ENCODE results near the gene FOXK1.
"Not testable (repeated sequence)": the region's sequence is repeated elsewhere in the genome, so short reads cannot be mapped to it uniquely, and the experiment has no call there.

FOXK1 gene

GRCh38 chr7:4667776-4668509 lies 14.2 kb upstream of the FOXK1 start:
- no peak for DNase-seq

DNA sequence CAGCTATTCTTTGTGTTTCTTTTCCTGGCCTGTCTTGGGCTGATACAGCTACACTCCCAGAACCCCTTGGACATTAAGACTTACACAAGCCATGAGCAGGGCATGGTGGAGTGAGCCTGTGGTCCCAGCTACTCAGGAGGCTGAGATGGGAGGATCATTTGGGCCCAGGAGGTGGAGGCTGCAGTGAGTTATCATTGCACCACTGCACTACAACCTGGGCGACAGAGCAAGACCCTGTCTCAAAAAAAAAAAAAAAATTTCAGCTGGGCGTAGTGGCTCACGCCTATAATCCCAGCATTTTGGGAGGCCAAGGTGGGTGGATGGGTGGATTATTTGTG lies 13.6 kb upstream of the FOXK1 start:
- DNase-seq, result no peak

- DNase-seq, result no peak
These were observed 11.3 kb upstream of the FOXK1 start for GRCh38 chr7:4670791-4671190.

DNA sequence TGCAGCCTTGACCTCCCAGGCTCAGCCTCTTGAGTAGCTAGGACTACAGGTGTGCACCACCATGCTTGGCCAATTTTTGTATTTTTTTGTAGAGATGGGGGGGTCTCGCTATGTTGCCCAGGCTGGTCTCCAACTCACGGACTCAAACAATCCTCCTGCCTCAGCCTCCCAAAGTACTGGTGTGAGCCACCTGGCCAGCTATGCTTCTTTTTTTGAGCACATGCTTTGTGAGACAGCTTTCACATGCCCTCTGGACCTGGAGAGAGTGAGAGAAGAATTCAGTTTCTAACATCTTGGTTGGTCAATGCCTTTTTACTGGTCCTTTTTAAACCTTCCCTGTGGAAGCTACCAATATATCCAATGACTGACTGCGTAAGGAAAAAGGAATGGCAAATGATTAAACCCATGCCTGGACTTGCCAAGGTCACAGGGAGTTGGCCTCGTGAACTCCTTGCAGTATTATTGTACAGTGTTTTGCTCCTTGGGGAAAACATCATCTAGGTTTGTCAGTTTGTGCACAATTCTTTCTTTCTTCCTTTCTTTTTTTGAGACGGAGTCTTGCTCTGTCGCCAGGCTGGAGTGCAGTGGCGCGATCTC lies 6.2 kb upstream of the FOXK1 start:
- DNase-seq, result no peak

DNA sequence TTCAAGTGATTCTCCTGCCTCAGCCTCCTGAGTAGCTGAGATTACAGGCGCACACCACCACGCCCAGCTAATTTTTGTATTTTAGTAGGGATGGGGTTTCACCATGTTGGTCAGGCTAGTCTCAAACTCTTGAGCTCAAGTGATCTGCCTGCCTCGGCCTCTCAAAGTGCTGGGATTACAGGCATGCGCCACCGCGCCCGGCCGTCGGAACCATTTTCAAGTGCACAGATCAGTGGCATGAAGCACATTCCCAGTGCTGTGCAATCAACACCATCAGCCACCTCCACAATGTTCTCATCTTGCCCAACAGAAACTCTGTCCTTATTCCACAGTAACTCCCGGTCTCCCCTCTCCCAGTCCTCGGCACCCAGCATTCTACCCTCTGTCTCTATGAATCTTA lies 4.6 kb upstream of the FOXK1 start:
- DNase-seq, result not testable (repeated sequence)

- peak; percentile 3 for DNase-seq
These were observed 760 bp upstream of the FOXK1 start for GRCh38 chr7:4681218-4681851.

- DNase-seq, result peak; percentile 41
These were observed 537 bp downstream of the FOXK1 start for GRCh38 chr7:4682621-4683042.

DNA sequence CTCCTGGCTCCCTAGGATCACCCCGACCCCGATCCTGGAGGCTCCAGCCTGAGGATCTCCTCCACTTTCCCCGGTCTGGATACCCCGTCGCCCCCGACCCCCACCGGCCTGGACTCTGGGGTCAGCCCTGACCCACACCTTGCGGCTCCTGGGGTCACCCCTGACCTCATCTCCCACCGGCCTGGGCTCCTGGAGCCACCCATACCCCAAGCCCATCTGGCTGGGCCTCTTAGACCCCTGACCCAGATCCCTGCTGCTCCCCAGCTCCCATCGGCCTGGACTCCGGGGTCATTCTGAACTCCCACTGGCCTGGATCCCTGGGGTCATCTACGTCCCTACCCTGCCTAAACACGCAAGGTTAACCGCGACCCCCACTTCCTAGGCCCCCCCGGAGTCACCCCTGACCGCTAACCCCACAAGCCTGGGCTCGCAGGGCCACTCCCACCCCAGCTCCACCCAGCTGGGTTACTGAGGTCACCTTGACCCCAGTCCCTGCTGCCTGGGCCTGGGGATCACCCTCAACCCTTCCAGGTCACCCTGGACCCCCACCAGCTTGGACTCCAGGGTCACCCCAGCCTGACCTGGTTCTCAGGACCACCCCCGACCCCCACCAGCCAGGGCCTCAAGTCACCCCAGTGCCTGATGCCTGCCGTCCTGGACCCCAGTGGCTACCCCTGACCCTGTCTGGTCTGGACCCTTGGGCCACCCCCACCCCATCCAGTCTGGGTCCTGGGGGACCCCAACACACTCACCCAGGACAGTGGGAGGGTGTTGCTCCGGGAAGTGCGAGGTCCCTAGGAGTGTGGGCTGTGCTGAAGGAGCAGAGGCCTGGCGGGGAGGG lies 1.2 kb downstream of the FOXK1 start:
- DNase-seq, result no peak

DNA sequence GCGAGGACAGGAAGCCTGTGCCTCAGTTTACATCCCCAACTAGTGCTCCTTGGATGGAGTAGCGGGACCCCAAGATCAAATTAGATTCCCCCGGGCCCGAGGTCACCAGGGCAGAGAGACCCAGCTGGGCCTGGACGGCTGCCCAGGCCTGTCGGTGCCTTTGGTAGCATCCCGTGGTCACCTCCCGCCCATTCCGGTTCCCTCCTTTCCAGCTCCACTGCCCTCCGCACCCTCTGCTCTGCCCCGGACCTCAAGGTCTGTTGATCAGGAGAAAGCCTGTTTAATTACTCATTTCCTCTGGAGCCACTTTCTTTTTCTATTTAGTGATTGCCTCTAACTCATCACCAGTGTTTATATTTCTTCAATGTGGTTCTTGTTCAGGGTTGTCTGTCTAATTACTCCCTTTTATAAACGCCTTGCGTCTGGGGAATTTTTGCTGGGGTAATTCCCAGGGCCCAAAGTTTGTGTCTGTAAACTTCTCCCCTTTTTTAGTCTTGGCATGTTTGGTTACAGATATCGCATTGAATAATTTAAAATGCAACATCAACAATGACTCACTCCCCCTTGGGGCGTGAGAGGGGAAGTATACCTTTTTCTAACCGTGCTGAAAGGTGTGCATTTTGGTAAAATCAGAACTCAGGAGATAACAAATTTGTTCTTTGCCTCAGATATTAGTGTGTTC lies 1.9 kb downstream of the FOXK1 start:
- DNase-seq, result peak; percentile 52

DNA sequence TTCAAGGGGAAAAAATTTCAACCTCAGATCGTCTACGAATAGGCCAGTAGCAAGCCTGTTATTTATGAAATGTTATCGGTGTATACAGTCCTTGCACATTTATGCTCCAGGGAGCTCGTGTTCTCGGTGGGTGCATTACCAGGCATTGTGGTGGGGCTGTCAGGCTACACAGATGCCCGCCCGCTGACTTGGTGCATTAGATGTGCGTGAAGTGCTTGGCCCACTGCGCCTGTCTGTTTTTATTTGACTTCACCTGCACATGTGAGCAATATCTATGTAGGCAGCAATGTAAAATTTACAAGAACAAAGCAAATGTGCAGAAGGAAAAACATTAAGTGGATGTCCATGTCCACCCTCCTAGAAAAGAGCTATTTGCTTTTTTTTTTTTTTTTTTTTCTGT lies 2.8 kb downstream of the FOXK1 start:
- no peak for DNase-seq

- not testable (repeated sequence) for DNase-seq
These were observed 3.6 kb downstream of the FOXK1 start for GRCh38 chr7:4685676-4686075.

DNA sequence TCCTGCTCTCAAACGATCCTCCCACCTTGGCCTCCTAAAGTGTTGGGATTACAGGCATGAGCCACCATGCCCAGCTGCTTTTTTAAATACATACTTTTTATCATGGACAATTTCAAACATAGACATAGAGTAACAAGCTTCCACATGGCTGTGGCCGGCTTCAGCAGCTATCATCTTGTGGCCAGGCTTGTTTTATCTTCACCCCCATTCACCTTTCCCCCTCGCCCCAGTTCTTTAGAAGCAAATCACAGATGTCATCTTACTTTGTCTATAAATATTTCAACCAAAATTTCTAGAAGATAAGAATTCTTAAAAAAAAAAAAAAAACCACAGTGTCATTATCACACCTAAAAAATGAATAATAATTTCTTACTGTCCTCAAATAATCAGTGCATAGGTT lies 5.9 kb downstream of the FOXK1 start:
- DNase-seq, result no peak

DNA sequence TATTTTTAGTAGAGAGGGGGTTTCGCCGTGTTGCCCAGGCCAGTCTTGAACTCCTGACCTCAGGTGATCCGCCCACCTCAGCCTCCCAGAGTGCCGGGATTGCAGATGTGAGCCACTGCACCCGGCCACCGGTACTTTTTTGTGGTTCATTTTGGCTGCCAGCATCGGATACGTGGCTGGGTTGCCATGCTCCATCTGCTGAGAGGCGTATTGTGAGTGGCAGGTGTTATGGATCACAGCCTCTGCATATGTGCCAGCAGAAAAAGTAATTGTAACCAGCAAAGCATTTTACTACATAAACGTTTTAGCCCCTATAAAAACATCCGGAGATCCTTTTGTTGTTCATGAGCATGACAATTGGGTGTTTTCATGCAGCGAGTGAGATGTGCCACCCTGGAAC lies 7.1 kb downstream of the FOXK1 start:
- no peak for DNase-seq

DNA sequence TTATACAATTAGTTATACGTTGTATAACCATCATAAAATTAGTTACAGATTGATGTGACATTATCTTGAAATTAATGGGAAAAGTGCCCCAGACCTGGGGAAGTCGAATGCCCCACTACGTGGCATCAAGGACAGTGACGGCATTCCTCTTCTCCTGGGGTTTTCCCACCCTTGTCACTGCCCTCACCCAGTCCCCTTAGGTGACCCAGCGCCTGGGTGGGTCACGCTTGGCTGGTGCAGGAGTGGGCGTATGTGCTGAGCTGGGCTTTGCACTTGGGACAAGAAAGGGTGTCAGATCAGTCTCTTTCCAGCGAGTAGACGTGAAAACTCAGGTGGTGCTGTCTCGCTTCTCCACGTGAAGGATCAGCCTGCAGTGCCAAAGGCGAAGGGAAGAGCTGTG lies 7.6 kb downstream of the FOXK1 start:
- no peak for DNase-seq

DNA sequence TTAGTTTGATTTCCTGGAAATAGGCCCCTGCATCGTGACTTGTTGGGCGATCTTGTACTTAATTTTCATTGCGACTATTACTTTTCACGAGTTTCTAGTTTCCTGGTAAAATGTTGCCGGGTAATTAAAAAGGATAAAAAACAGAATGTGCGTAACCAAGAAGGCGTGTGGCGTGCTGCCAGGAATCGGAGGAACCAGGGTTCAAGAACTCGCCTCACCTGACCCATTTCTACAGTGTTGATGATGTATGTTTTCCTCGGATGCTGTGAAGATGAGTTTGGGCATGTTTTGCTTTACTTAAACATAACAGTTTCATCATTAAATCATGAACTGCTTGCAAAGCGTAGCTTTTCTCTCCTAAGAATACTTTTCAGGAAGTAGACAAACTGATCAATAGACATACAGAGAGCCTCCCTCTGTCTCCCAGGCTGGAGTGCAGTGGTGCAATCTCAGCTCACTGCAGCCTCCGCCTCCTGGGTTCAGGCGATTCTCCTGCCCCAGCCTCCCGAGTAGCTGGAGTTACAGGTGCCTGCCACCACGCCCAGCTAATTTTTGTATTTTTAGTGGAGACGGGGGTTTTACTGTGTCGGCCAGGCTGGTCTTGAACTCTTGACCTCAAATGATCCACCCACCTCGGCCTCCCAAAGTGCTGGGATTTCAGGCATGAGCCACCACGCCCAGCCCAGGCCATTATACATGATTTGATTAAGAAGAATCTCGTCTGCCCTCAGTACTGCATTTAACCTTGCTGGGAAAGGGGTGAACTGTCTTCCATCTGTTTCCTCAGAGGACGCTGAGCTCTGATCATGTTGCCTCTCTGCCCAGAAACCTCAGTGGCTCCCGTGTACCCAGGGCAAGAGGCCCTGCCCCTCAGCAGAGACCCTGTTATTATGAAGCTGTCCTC lies 9.1 kb downstream of the FOXK1 start:
- no peak for DNase-seq

GRCh38 chr7:4692055-4692454 lies 10.0 kb downstream of the FOXK1 start:
- DNase-seq, result no peak

DNA sequence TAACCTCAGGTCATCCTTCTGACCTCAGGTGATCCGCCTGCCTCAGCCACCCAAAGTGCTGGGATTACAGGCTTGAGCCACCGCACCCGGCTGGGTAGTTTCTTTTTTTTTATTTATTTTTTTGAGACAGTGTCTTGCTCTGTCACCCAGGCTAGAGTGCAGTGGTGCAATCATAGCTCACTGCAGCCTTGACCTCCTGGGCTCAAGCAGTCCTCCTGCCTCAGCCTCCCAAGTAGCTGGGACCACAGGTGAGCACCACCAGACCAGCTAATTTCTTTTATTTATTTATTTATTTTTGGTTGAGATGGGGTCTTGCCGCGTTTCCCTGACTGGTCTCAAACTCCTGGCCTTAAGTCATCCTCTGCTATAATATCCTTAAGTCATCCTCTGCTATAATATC lies 10.5 kb downstream of the FOXK1 start:
- DNase-seq, result not testable (repeated sequence)

DNA sequence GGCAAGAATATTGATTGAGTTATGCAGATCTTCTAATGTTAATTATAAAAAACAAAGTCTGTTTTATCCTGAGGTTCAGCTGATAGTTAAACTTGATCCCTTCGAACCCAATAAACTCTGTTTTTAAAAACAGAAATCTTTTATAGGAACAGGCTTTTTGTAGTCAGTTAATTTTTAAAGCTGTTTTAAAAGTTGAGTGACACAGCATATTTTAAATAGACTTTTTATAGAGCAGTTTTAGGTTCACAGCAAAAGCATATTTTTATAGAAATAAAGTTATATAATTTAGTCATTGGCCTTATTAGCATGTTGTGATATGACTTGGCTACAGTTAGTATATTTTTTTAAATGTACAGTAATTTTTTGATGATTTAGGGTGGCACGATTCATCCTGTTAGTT lies 11.1 kb downstream of the FOXK1 start:
- DNase-seq, result no peak

- no peak for DNase-seq
These were observed 11.7 kb downstream of the FOXK1 start for GRCh38 chr7:4693749-4694148.

DNA sequence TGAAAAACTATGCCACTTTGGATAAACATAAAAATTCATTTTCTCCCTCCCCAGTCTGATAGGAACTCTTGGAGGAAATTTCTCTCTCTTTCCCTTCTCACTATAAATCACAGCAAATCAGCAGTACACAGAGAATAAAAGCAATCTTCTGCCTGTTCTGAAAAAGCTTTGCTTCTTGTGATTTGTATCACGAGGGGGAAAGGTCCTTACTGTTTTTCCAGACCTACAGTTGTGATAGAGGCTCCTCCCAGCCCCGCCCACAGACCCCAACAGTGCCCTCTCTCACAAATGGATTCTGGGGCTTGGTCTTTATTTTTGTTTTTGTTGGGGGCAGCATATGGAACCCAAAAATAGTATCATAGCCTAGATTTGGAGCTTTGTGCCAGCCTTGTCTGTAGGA lies 12.2 kb downstream of the FOXK1 start:
- DNase-seq, result no peak

GRCh38 chr7:4698707-4699275 lies 16.7 kb downstream of the FOXK1 start:
- no peak for DNase-seq

DNA sequence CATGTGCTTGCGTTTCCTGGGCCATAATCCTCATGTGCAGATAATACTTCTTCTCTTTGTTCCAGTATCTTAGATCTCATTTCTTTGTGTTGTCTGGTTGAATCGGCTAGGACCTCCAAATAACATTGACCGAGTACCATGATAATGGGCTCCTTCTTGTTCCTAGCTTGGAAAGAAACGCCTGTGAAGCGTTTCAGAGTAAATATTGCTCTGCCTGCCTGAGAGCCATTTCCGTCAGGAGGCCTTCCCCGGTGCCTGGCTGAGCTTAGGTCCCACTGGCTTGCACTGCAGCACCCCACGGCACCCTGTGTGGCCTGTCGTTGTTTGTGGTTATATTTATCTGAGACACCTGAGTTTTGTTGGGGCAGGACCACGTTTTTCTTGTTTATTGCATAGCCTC lies 17.7 kb downstream of the FOXK1 start:
- no peak for DNase-seq
